HG03469 (cell line): ENCODE measurements around the gene RPS21.

Experiments
- ATAC-seq: cut with Tn5 transposase; IDR thresholded peaks from one replicate; pipeline ENCODE4 v1.9.1; 2021; ENCODE audit warnings: mild to moderate bottlenecking, moderate library complexity, moderate number of reproducible peaks; ENCODE audit not compliant: unreplicated experiment

Gene RPS21

GRCh38 chr20:62353289-62354030, 33.4 kb upstream of the RPS21 start:
- no peak for ATAC-seq

- ATAC-seq = no peak
Measured at GRCh38 chr20:62354031-62354808, 32.7 kb upstream of the RPS21 start.

- ATAC-seq = no peak
Measured at GRCh38 chr20:62354811-62355341, 32.0 kb upstream of the RPS21 start.

GRCh38 chr20:62355516-62355877, 31.4 kb upstream of the RPS21 start:
- ATAC-seq = no peak

GRCh38 chr20:62355878-62356588, 30.9 kb upstream of the RPS21 start:
- ATAC-seq = no peak

- ATAC-seq = no peak
Measured at GRCh38 chr20:62356589-62357186, 30.2 kb upstream of the RPS21 start.

- ATAC-seq = no peak
Measured at GRCh38 chr20:62357187-62357667, 29.7 kb upstream of the RPS21 start.

GRCh38 chr20:62357681-62358080, 29.2 kb upstream of the RPS21 start:
- no peak for ATAC-seq

- no peak for ATAC-seq
Measured at GRCh38 chr20:62358171-62359042, 28.5 kb upstream of the RPS21 start.

- no peak for ATAC-seq
Measured at GRCh38 chr20:62359043-62359490, 27.8 kb upstream of the RPS21 start.

- no peak for ATAC-seq
Measured at GRCh38 chr20:62359491-62360121, 27.3 kb upstream of the RPS21 start.

GRCh38 chr20:62360854-62361798, 25.8 kb upstream of the RPS21 start:
- ATAC-seq = no peak

GRCh38 chr20:62361799-62362589, 24.9 kb upstream of the RPS21 start:
- no peak for ATAC-seq

GRCh38 chr20:62362590-62362940, 24.3 kb upstream of the RPS21 start:
- ATAC-seq = no peak

GRCh38 chr20:62362991-62363919, 23.6 kb upstream of the RPS21 start:
- no peak for ATAC-seq
